ENCODE results near the gene LILRB5.
"Not testable (repeated sequence)": the region's sequence is repeated elsewhere in the genome, so short reads cannot be mapped to it uniquely, and the experiment has no call there.

Gene LILRB5

DNA sequence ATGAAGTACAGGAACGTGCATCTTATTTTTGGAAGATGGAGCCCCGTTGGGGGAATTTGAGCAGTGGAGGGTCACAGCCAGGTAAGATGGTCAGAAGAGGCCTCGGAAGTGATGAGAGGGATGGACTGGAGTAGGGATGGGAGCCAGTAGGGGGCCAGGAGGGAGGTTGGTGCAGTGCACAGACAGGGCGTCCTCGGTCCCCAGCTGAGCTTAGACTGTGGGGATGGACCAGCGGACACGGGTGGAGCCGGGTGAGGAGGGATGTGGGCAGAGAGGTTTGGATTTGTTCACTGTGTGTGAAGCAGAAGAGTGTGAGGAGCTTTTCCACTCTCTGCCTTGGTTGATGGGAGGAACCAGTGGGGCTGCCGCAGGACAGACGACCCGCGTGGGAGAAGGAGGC, 45.8 kb downstream of the LILRB5 start:
- no peak for DNase-seq

DNA sequence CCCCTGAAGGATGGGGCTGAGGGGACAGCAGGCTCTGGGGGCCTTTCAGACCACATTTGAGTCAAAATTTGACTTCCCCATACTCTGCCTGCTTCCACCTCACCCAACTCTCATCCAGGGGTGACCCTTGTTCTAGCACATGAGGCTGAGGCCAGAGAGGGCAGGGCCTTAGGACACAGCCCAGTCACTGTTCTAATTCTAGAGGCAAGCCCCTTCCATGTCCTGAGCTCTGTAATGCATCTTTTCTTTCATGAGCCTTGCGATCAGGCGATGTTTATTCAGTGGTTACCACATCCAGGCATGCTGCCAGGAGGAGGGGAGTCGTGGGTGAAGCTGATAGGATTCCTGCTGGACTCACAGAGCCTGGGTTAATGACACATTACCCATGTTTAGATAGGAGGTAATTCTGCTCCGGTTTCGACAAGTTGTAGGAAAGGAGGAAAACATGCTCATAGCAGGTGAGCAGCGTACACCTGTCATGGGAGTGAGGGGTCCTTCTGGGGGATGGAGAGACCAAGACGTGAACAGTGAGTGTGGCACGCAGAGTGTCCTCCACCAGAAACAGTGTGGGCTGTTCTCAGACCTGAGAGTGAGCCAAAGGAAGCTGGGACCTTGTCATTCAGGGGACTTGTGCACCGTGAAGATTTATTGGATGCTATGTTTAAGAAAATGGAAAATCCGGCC, 47.1 kb downstream of the LILRB5 start:
- DNase-seq, result no peak

DNA sequence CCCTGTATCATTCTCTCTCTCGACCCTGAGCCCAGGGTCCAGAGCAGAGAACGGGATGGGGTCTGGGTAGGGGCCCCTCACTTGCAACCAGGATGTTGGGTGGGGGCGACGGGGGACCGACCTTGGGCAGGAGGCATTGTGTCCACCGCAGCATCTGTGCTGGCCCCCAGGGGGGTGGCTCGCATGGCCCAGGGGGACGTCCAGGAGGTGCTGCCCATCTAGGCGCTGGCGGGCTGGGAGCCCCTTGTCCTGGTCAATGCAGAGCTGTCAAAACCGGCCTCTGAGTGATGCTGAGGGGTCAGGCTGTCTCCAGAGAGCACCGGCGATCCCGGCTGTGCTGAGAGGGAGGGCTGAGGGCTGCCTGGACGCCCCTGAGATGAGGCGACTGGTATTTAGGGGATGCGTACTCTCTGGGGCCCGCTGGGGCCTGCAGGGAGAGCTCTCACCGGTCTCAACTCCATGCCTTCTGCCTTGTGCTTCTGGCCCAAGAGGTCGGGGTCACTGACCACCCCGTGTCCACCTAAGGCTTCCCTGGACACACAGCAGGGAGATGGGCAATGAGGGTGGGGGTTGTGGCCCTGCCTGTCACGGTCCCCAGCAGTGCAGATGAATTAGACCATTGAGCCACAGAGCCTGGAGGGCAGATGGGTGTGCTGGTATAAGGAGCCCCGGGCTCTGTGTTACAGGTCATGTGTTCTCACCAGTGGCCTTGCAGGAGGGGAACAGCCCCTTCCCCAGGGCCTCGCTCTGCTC, 47.8 kb downstream of the LILRB5 start:
- DNase-seq, result no peak

GRCh38 chr19:54208784-54209057, 48.4 kb downstream of the LILRB5 start:
- no peak for DNase-seq

GRCh38 chr19:54207983-54208783, 48.9 kb downstream of the LILRB5 start:
- DNase-seq, result no peak

DNA sequence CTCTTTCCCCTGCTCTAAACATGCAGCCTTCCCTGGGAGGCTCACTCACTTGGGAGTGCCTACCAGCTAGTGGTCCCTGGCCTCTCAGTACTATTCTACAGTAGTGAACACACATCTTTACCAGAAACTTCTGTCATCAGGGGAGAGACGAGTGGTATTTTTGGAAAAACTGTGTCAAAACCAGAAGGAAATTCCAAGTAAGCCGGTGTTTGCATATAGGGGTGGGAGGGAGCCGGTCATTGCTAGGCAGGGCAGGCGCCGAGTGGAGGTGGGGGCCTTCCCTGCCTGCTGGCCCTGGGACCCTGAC, 49.4 kb downstream of the LILRB5 start:
- no peak for DNase-seq

DNA sequence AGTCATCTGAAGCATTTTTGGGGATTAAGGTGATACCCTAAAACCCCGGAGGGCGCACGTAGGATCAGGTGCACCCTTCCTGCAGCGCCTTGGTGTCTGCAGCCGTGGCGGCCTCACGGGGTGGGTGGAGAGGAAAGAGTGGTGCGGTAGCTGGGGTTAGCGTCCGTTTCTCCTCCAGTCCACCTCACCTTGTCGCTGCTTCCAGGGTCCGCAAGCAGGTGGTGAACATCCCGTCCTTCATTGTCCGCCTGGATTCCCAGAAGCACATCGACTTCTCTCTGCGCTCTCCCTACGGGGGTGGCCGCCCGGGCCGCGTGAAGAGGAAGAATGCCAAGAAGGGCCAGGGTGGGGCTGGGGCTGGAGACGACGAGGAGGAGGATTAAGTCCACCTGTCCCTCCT, 49.9 kb downstream of the LILRB5 start:
- not testable (repeated sequence) for DNase-seq

GRCh38 chr19:54206831-54207177, 50.3 kb downstream of the LILRB5 start:
- DNase-seq, result no peak

GRCh38 chr19:54206030-54206830, 50.8 kb downstream of the LILRB5 start:
- DNase-seq, result no peak

GRCh38 chr19:54204767-54205468, 52.2 kb downstream of the LILRB5 start:
- DNase-seq, result no peak

- no peak for DNase-seq
Measured at GRCh38 chr19:54203151-54203611, 53.9 kb downstream of the LILRB5 start.

DNA sequence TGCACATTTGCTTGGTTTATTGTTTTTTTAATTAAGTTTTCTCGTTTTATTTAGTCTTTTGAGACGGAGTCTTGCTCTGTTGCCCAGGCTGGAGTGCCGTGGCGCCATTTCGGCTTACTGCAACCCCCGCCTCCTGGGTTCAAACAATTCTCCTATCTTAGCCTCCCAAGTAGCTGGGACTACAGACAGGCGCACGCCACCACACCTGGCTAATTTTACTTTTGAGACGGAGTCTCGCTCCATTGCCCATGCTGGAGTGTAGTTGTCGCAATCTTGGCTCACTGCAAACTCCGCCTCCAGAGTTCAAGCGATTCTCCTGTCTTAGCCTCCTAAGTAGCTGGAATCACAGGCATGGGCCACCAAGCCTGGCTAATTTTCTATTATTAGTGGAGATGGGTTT, 55.1 kb downstream of the LILRB5 start:
- DNase-seq, result no peak

DNA sequence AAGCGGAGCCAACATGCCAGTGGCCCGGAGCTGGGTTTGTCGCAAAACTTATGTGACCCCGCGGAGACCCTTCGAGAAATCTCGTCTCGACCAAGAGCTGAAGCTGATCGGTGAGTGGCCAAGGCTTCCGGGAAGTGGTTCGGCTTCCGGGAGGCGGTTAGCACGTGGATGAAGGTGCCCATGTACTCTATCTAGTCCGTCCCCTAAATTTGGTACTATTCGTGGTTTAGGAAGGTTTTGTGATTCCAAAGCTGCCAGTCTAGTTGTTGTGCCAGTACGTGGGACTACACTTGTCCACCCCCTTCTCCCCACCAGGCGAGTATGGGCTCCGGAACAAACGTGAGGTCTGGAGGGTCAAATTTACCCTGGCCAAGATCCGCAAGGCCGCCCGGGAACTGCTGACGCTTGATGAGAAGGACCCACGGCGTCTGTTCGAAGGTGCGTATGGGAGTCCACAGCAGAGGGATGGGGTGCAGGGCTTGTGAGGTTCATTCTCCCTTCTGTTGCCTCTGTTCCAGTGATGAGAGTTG, 55.8 kb downstream of the LILRB5 start:
- no peak for DNase-seq

All from T-helper 9 cell (primary cell).